Measurements from ENCODE around the gene CIC.

DNA sequence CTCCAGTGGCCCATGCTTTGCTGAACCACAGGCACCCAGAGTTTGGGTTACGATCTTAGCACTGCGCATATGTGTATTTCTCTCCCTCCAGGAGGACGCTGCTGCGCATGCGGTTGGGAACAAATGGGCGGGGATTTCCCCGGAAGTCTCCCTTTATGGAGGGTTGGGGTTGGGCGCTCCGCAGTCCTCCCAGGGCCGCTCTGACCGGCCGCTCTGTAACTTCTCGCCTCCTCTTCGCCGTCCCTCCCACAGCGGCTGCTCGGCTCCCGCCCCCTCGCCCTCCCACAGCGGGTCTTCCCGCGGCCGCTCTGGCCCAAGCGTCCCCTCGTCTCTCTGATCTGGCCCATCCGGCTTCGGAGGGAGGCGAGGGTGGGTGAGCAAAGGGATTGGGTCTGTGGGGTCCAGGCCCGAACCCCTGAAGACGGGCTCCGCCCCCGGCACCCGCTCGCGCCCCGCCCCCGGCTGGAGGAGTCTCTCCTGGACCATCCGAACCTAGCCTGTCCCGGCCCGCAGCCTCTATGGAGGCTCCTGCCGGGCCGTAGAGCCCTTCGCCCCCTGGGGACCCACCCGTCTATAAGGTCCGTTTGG lies 56.4 kb downstream of the CIC start, which contains the start of gene MEGF8:
- no peak for TF ChIP-seq MLLT10 (CRISPR knock-in tag; IDR thresholded peaks at IDR 0.05)
- TF ChIP-seq, protein P1, sequence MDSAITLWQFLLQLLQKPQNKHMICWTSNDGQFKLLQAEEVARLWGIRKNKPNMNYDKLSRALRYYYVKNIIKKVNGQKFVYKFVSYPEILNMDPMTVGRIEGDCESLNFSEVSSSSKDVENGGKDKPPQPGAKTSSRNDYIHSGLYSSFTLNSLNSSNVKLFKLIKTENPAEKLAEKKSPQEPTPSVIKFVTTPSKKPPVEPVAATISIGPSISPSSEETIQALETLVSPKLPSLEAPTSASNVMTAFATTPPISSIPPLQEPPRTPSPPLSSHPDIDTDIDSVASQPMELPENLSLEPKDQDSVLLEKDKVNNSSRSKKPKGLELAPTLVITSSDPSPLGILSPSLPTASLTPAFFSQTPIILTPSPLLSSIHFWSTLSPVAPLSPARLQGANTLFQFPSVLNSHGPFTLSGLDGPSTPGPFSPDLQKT (CRISPR knock-in tag; IDR thresholded peaks at IDR 0.05; ENCODE audit: borderline replicate concordance), result peak; percentile 37; the same call in 1 of the 2 replicates
- TF ChIP-seq, protein P2, sequence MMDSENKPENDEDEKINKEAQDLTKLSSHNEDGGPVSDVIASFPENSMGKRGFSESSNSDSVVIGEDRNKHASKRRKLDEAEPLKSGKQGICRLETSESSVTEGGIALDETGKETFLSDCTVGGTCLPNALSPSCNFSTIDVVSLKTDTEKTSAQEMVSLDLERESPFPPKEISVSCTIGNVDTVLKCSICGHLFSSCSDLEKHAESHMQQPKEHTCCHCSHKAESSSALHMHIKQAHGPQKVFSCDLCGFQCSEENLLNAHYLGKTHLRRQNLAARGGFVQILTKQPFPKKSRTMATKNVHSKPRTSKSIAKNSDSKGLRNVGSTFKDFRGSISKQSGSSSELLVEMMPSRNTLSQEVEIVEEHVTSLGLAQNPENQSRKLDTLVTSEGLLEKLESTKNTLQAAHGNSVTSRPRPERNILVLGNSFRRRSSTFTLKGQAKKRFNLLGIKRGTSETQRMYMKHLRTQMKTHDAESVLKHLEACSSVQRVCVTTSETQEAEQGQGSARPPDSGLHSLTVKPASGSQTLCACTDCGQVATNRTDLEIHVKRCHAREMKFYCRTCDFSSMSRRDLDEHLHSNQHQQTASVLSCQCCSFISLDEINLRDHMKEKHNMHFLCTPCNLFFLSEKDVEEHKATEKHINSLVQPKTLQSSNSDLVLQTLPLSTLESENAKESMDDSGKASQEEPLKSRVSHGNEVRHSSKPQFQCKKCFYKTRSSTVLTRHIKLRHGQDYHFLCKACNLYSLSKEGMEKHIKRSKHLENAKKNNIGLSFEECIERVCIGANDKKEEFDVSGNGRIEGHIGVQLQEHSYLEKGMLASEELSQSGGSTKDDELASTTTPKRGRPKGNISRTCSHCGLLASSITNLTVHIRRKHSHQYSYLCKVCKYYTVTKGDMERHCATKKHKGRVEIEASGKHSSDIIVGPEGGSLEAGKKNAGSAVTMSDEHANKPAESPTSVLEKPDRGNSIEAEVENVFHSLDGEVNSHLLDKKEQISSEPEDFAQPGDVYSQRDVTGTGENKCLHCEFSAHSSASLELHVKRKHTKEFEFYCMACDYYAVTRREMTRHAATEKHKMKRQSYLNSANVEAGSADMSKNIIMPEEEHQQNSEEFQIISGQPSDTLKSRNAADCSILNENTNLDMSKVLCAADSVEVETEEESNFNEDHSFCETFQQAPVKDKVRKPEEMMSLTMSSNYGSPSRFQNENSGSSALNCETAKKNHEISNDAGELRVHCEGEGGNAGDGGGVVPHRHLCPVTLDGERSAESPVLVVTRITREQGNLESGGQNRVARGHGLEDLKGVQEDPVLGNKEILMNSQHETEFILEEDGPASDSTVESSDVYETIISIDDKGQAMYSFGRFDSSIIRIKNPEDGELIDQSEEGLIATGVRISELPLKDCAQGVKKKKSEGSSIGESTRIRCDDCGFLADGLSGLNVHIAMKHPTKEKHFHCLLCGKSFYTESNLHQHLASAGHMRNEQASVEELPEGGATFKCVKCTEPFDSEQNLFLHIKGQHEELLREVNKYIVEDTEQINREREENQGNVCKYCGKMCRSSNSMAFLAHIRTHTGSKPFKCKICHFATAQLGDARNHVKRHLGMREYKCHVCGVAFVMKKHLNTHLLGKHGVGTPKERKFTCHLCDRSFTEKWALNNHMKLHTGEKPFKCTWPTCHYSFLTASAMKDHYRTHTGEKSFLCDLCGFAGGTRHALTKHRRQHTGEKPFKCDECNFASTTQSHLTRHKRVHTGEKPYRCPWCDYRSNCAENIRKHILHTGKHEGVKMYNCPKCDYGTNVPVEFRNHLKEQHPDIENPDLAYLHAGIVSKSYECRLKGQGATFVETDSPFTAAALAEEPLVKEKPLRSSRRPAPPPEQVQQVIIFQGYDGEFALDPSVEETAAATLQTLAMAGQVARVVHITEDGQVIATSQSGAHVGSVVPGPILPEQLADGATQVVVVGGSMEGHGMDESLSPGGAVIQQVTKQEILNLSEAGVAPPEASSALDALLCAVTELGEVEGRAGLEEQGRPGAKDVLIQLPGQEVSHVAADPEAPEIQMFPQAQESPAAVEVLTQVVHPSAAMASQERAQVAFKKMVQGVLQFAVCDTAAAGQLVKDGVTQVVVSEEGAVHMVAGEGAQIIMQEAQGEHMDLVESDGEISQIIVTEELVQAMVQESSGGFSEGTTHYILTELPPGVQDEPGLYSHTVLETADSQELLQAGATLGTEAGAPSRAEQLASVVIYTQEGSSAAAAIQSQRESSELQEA (CRISPR knock-in tag; IDR thresholded peaks at IDR 0.05; ENCODE audit: not compliant biosample characterization), result peak; percentile 33
- TF ChIP-seq, protein P3, sequence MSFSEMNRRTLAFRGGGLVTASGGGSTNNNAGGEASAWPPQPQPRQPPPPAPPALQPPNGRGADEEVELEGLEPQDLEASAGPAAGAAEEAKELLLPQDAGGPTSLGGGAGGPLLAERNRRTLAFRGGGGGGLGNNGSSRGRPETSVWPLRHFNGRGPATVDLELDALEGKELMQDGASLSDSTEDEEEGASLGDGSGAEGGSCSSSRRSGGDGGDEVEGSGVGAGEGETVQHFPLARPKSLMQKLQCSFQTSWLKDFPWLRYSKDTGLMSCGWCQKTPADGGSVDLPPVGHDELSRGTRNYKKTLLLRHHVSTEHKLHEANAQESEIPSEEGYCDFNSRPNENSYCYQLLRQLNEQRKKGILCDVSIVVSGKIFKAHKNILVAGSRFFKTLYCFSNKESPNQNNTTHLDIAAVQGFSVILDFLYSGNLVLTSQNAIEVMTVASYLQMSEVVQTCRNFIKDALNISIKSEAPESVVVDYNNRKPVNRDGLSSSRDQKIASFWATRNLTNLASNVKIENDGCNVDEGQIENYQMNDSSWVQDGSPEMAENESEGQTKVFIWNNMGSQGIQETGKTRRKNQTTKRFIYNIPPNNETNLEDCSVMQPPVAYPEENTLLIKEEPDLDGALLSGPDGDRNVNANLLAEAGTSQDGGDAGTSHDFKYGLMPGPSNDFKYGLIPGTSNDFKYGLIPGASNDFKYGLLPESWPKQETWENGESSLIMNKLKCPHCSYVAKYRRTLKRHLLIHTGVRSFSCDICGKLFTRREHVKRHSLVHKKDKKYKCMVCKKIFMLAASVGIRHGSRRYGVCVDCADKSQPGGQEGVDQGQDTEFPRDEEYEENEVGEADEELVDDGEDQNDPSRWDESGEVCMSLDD (CRISPR knock-in tag; IDR thresholded peaks at IDR 0.05; ENCODE audit: borderline replicate concordance), result no peak
